K562 (cell line): Measurements from ENCODE around the gene RPE65.

Experiments used
- NELFE ChIP-seq: IDR thresholded peaks from 2 replicates; pipeline ENCODE4 v1.6.1; 2011; ENCODE audit warnings: mild to moderate bottlenecking; ENCODE audit not compliant: insufficient read depth, insufficient read length
- POLR2A ChIP-seq: fragments of 450-650 bp; conservative IDR thresholded peaks from 2 replicates; pipeline ENCODE4 v1.6.1; 2016
- SREBF2 ChIP-seq: sonication (generic); formaldehyde crosslinking; IDR thresholded peaks from 2 replicates; pipeline ENCODE4 v1.4.0; 2020; ENCODE audit warnings: mild to moderate bottlenecking, missing genetic modification reagents
- TAF15 ChIP-seq: fragments of 200-400 bp; formaldehyde crosslinking; IDR thresholded peaks from 2 replicates; pipeline ENCODE4 v1.6.1; 2017; ENCODE audit warnings: mild to moderate bottlenecking, low read depth, low read length, moderate library complexity

DNA sequence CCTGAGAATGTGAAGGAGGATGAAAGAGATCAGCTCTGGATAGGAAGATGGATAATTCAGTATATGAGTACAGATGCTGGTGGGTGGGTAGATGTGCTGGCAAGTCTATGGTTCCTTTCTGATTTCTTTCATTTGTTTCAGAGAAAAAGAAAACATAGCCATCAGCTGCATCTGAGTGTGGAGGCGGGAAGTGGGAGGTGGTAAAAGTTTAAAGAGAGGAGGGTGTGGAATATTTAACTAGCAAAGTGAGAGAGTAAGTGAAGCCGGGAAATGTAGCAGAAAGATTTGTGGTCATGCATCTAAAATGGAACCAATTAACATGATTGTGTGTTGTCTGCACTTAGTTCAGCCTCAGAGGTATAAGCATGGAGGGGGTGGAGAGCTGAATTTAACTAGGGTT lies 16.4 kb downstream of the RPE65 start:
- TF ChIP-seq TAF15 (no peak), SREBF2 (CRISPR knock-in tag) (no peak), NELFE (no peak), POLR2A (no peak)
